IPS-18c (cell line): ENCODE results near the gene PTPRG.

Source experiments
- H3K4me3 ChIP-seq: 2 replicates; pipeline ENCODE4 v1.7.0; 2013; ENCODE audit warnings: low read depth, mild to moderate bottlenecking, low read length, moderate library complexity; ENCODE audit not compliant: insufficient read depth
- H3K9me3 ChIP-seq: one replicate; pipeline ENCODE4 v1.6.1; 2013; ENCODE audit warnings: mild to moderate bottlenecking, low read length, moderate library complexity; ENCODE audit not compliant: control insufficient read depth, insufficient read depth

The PTPRG gene

DNA sequence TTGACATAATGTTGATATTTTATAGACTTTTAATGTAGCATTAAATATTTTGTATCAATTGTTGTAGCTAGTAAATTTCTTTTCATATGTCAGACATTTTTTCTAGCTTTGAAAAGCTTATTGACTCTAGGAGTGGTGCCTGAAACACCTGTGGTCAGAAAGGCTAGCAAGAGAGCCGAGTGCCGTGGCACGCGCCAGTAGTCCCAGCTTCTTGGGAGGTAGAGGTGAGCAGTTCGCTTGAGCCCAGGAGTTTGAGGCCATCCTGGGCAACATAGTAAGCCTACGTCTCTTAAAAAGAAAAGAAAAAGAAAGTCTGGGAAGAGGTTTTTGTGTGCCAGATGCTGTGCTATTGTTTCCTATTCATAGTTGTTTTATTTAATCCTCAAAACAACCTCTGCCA lies 613.8 kb downstream of the PTPRG start:
- no peaks in the 10 kb centered on the region for H3K9me3 ChIP-seq
- H3K4me3 ChIP-seq, result no peak overlapping the region

DNA sequence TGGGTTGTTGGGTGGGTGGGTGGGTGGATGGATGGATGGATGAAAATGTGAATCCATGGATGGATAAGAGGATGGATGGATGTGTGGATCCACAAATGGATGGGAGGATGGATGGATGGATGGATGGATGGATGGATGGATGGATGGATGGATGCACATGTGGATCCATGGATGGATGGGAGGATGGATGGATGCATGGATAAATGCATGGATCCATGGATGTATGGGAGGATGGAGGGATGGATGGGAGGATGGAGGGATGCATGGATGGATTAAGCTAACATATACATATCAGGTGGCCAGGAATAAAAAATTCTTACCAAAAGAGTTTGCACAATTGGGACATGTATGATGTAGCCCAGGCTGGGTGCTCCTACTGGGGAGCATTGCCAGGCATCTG lies 616.7 kb downstream of the PTPRG start:
- H3K4me3 ChIP-seq, result no peak overlapping the region

DNA sequence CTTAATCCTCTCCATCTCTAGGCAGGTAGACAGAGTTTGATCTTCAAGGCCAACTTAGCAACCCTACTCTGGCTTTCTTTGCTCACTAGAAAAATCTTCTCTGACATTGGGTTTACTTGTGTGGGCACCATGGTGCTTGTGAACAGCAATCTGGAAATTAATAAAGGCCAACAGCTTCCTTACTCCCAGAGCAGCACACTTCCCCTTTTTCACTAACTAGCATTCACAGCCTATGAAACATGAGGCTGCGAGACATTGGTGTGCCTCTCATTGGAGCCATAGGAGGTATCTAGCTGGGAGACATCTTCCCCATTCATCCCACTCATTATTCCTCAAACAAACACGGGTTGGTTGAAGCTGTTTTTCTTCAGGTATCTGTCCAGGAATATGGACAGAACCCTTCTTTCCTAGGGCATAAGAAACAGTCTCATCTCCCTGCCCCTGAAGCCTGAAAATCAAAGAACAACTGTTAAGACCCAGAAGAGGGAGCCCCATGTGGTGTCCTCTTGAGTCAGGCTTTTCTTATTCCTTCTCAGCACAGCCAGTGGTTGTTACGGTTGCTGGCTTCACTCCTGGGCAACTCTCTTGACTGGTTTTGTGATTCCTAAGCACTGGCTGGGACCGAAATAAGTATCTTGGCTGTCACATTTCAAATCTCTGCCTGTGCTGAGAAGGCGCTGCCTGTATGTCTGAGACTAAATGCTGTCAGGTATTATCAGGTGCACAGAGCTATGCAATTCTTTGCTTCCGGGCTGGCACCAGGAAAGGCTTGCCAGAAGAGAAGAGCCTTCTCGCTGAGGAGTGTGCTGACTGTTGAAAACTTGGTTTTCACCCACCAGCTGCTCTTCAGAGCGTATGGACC lies 617.6 kb downstream of the PTPRG start:
- peaks cover 3% of the 10 kb centered on the region for H3K9me3 ChIP-seq
- H3K4me3 ChIP-seq, result no peak overlapping the region

More for the DNA sequence above, 616.7 kb downstream of the PTPRG start:
- no peaks in the 10 kb centered on the region for H3K9me3 ChIP-seq

DNA sequence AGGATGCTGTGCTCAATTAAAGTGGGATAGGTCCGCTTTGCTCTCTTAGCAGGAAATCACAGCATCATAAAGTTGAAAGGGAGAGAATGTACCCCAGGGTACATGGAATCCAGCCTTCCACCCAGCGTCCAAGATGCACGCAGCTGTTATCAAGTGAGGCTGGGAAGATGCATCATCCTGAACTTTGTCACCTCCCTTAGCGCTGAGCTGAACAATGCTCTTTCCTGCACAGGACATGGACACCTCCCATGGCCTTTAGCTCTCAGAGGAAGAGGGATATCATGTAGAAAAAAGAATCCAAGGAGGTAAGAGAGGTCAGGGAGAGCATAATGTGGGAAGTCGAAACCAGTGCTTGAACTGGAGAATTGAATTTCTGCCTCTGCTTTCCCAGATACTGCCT lies 619.1 kb downstream of the PTPRG start:
- Histone ChIP-seq H3K9me3 (peaks cover 3% of the 10 kb centered on the region), H3K4me3 (no peak overlapping the region)

DNA sequence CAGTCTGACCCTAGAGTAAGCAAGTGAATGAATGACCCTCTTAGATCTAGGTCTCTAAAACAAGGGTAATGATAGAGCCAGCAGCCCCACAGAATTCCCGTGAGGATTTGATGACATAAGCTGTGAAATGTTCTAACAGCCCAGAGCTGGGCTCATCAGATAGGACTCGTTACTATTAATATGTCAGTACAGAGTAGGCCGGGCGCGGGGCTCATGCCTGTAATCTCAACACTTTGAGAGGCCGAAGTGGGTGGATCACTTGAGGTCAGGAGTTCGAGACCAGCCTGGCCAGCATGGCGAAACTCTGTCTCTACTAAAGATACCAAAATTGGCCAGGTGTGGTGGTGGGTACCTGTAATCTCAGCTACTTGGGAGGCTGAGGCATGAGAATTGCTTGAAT lies 621.7 kb downstream of the PTPRG start:
- no peak overlapping the region for H3K4me3 ChIP-seq
- peaks cover 3% of the 10 kb centered on the region for H3K9me3 ChIP-seq

DNA sequence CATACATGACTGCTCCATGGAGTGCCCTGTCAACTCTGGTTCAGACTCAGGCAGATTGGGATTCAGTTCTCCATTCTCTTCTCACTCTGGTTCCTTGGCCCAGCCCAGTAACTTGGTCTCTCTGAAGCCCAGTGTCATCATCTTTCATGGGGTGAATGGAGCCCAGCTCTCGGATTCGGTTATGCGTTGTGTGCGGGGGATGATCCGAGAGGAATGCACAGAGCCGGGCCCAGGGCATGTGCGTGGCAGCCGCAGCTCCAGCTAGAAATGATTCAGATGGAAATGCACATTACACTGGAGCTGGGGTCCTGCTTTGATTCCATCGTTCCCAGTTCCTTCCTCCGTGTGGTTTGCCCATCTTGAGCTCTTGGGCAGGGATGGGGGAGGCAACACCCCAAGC lies 622.6 kb downstream of the PTPRG start:
- Histone ChIP-seq H3K9me3 (peaks cover 3% of the 10 kb centered on the region), H3K4me3 (no peak overlapping the region)

DNA sequence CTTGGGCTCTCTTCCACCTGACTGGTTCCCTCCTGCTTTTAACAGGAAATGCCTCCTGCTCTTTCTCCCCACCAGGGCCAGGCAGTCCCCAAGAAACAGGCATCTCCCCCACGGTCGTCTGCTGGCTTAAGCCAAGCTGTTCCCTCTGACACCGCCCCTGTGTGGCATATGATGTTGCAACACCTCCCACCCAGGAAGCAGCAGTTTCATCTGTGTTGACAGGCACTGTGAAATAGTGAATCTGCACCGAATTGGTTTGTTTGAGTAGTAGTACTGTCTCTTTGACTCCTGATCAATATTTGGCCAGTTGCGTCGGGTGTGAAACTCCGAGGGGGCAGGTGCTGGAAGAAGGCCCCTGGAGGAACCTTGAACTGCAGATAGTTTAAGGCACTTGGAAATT lies 623.2 kb downstream of the PTPRG start:
- Histone ChIP-seq H3K9me3 (peaks cover 3% of the 10 kb centered on the region), H3K4me3 (no peak overlapping the region)

DNA sequence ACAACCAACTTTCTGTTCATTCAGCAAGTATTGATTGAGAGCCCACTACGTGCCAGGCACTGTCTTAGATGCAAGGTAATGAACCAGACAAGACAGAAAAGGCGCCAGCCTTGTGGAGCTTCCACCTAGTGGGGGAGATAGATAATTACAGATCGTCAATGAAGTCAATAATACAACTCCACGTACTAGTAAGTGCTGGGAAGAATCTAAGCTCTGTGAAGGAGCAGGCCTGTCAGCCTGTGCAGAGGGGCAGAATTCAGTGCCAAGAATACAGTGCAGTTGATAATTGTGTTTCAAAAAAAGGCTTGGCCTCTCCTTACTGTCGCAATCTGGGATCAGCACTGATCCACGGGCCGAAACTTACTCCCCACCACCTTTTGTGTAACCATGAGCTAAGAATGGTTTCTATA lies 625.7 kb downstream of the PTPRG start:
- Histone ChIP-seq H3K9me3 (peaks cover 3% of the 10 kb centered on the region), H3K4me3 (no peak overlapping the region)

DNA sequence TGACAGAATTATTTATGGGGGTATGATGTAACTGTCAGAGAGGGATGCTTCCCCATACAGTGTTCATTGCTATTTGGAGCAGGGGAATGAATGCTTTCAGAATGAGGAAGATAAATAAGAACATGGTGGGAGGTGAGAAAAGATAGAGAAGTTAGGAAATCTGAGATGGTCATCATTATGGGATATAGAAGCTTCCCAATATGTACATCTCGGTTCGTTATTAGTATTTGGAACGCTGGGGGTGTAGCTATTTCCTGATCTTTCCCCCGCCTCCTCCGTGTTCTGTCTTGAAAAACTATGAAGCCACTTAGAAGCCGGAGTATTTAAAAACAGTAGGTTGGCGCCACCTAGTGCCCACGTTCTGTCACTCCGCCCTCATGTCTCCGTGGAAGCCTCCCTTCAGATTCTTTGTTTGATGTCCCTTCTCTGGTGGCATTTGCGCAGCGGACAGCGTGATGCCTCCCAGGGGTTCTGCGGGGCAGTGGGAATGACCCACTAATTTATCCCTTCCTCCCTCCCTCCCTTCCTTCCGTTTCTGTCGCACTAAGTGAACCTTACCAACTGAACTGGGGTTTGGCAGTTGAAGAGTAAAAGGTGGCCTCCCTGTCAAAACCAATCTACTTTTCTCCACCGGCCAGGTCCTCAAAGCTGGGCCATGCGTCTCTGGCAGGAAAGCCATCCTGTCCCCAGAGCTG lies 627.5 kb downstream of the PTPRG start:
- no peak overlapping the region for H3K4me3 ChIP-seq
- H3K9me3 ChIP-seq, result no peaks in the 10 kb centered on the region

DNA sequence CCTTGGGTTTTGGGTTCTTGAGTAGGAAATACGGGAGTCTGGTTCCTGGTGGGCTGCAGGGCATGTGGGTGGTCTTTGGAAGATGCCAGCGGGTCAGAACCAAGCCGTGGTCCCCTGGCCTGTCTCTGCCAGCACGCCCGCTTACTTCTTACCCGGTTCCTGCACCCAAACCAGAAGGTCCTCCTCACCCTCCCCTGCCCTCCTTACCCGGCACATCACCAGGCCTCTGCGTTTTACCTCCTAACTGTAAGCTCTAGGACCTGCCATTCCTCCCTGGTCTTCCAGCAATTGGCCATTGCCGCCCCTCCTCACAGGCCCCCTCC lies 628.0 kb downstream of the PTPRG start:
- Histone ChIP-seq H3K9me3 (no peaks in the 10 kb centered on the region), H3K4me3 (no peak overlapping the region)

DNA sequence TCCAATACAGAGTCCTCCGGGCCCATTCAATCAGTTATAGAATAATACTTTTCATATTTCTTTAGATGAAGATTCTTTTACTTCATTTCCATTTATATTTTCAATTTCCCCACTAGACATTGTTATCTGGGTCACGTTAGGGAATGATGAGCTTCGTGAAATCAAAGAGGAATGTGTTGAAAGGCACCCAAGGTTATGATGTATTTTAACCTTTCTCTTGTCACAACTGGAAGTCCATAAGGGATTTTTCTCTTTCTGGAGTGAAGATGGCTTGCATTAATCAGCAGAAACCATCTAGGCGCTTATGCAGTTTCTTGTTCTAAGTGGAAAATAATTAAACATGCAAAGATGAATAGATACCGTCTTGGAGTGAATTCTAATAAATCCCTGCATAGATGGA lies 631.5 kb downstream of the PTPRG start:
- no peaks in the 10 kb centered on the region for H3K9me3 ChIP-seq
- no peak overlapping the region for H3K4me3 ChIP-seq

DNA sequence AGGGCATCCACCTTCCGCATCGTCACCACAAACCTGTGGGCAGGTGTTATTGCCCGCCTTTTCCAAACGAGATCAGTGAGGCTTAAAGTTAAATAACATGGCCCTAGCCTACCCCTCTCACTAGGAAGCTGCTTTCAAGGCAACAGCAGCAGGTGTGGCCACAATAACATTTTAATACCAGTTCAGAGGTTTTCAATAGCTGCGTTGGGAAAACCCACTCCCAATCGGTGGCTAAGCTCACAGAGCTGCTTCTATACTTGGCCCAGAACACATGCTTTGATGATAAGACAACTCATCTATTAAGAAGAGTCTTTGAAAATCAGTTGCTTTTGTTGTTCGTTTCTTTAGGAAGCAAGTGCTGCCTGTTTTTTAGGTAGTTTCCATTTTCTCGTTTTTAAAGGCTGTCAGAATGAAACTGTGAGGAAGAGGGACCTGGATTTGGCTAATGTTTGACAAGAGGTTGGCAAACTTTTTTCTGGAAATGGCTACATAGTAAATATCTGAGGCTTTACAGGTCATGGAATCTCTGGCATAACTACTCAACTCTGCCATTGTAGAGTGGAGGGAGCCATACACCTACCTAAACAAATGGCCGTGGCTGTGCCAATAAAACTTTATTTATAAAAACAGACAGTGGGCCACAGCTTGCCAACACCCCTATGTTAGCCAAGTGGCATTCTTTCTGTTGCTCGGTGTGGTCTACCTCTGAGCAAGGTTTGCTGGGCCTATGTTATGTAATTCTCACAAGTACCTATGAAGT lies 632.4 kb downstream of the PTPRG start:
- no peak overlapping the region for H3K4me3 ChIP-seq
- no peaks in the 10 kb centered on the region for H3K9me3 ChIP-seq

DNA sequence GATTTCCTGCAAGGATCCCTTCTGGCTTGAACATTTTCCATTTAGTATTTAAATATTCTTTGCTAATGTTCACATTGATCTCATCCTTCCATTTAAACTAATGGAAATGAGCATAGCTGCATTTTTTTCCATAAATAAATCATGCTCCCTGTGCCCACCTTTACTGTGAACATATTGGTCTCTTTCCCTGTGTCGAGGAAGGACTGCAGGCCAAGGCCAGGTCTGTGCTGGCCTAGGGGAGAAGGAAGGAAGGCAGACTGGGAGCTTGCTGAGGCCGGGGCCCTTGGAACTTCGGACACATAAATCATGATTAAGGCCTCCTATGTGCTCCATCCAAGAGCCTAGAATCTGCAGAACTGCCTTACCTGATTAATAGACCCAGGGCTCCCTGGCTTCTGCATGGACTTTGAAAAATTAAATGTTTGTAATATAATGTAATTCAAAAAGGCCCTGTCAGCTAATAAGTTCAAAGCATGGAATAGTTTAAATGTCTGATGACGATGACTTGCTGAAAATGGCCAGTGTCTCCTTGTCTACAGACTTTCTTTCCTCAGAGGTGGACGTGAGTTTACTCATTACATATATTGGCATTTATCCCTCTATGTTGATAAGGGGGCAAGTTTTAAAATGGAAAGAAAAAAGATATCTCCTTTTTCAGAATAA lies 636.1 kb downstream of the PTPRG start:
- no peak overlapping the region for H3K4me3 ChIP-seq

DNA sequence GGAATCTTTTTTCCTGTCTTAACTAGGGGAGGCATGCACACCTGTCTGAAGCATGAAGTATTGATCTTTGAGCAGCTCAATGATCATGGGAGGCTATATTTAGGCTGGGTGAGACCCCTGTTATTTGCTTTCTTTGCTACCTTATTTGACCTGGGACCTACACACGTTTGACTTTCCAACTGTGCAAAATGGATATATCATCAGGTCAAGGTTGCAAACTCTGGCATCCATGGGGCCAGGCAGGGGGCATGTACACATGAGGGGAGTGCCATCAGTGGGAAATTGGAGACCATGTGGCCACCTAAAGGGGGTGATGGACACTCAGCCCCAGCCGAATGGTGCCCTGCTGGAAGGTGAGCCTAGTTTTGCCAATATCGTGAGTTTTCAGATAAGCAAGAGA lies 637.8 kb downstream of the PTPRG start:
- Histone ChIP-seq H3K9me3 (no peaks in the 10 kb centered on the region), H3K4me3 (no peak overlapping the region)

More for the DNA sequence above, 636.1 kb downstream of the PTPRG start:
- H3K9me3 ChIP-seq, result no peaks in the 10 kb centered on the region

DNA sequence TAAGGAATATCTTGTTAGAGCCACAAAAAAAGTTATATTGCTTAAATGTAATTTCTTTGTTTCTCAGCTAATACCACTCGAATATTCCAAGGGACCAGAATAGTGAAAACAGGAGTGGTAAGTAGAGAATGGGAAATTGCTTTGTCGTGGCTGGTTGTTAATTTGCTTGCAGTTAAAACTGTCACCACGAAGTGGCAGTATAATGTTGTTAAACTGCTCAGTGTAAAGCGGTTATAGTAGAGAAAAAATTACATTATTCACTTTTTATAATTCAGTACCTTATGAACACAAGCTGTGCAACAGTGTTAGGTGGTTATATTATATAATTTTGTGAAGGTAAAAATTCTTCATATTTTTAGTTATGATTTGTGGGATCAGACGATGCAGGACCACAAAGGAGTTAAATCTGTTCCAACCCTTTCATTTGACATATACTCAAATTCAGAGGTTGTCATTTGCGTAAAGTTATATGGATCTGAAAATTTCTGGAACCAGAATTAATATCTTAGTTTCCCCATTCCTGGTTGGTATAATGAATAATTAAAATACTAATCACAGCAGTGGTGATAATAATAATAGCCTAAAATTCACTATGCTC lies 640.2 kb downstream of the PTPRG start:
- no peaks in the 10 kb centered on the region for H3K9me3 ChIP-seq
- H3K4me3 ChIP-seq, result no peak overlapping the region

DNA sequence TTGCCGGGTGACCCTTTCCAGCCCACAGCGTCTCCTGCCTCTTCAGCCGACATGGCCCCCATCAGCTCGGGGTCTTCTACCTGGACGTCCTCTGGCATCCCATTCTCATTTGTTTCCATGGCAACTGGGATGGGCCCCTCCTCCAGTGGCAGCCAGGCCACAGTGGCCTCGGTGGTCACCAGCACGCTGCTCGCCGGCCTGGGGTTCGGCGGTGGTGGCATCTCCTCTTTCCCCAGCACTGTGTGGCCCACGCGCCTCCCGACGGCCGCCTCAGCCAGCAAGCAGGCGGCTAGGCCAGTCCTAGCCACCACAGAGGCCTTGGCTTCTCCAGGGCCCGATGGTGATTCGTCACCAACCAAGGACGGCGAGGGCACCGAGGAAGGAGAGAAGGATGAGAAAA lies 641.8 kb downstream of the PTPRG start:
- Histone ChIP-seq H3K9me3 (no peaks in the 10 kb centered on the region), H3K4me3 (no peak overlapping the region)

DNA sequence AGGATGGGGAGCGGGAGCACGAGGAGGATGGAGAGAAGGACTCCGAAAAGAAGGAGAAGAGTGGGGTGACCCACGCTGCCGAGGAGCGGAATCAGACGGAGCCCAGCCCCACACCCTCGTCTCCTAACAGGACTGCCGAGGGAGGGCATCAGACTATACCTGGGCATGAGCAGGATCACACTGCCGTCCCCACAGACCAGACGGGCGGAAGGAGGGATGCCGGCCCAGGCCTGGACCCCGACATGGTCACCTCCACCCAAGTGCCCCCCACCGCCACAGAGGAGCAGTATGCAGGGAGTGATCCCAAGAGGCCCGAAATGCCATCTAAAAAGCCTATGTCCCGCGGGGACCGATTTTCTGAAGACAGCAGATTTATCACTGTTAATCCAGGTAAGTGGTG lies 642.2 kb downstream of the PTPRG start:
- H3K9me3 ChIP-seq, result no peaks in the 10 kb centered on the region
- H3K4me3 ChIP-seq, result no peak overlapping the region
